ENCODE measurements around the gene DENND1A.
"Not testable (repeated sequence)": the region's sequence is repeated elsewhere in the genome, so short reads cannot be mapped to it uniquely, and the experiment has no call there.

Gene DENND1A

GRCh38 chr9:123861086-123861755 is 68.7 kb downstream of the DENND1A start:
- DNase-seq, result no peak

- DNase-seq, result no peak
These were observed 69.3 kb downstream of the DENND1A start for GRCh38 chr9:123860603-123861002.

GRCh38 chr9:123852403-123852802 is 77.5 kb downstream of the DENND1A start:
- no peak for DNase-seq

- no peak for DNase-seq
These were observed 78.1 kb downstream of the DENND1A start for GRCh38 chr9:123851851-123852250.

- no peak for DNase-seq
These were observed 81.4 kb downstream of the DENND1A start for GRCh38 chr9:123848447-123849085.

GRCh38 chr9:123846966-123847365 is 83.0 kb downstream of the DENND1A start:
- DNase-seq, result no peak

GRCh38 chr9:123843703-123844102 is 86.2 kb downstream of the DENND1A start:
- no peak for DNase-seq

GRCh38 chr9:123835821-123836220 is 94.1 kb downstream of the DENND1A start:
- DNase-seq, result no peak

- peak; percentile 22 for DNase-seq
These were observed 94.9 kb downstream of the DENND1A start for GRCh38 chr9:123834889-123835562.

- DNase-seq, result no peak
These were observed 95.6 kb downstream of the DENND1A start for GRCh38 chr9:123834218-123834888.

- no peak for DNase-seq
These were observed 96.9 kb downstream of the DENND1A start for GRCh38 chr9:123832858-123833650.

GRCh38 chr9:123832176-123832575 is 97.8 kb downstream of the DENND1A start:
- DNase-seq, result no peak

GRCh38 chr9:123828449-123828848 is 101.5 kb downstream of the DENND1A start:
- no peak for DNase-seq

- DNase-seq, result no peak
These were observed 104.4 kb downstream of the DENND1A start for GRCh38 chr9:123825342-123826060.

- no peak for DNase-seq
These were observed 106.6 kb downstream of the DENND1A start for GRCh38 chr9:123823194-123823947.

- no peak for DNase-seq
These were observed 108.3 kb downstream of the DENND1A start for GRCh38 chr9:123821619-123822018.

GRCh38 chr9:123820139-123820538 is 109.8 kb downstream of the DENND1A start:
- no peak for DNase-seq

- no peak for DNase-seq
These were observed 113.0 kb downstream of the DENND1A start for GRCh38 chr9:123816817-123817472.

GRCh38 chr9:123815856-123816255 is 114.1 kb downstream of the DENND1A start:
- not testable (repeated sequence) for DNase-seq

GRCh38 chr9:123814496-123814895 is 115.4 kb downstream of the DENND1A start:
- no peak for DNase-seq

GRCh38 chr9:123812984-123813383 is 116.9 kb downstream of the DENND1A start:
- DNase-seq, result no peak

Data from CD4-positive, alpha-beta T cell treated with Interleukin-17A for 1 hour (primary cell).